Measurements from ENCODE around the gene RALB. TPM values are rescaled to one million over a fixed set of nuclear protein-coding genes. Genes with fewer than 3 reads are reported as not detected.

Gene RALB
- total and polyA plus RNA-seq, 7 donors = 25.6 to 72.3 (median 38.1) TPM

DNA sequence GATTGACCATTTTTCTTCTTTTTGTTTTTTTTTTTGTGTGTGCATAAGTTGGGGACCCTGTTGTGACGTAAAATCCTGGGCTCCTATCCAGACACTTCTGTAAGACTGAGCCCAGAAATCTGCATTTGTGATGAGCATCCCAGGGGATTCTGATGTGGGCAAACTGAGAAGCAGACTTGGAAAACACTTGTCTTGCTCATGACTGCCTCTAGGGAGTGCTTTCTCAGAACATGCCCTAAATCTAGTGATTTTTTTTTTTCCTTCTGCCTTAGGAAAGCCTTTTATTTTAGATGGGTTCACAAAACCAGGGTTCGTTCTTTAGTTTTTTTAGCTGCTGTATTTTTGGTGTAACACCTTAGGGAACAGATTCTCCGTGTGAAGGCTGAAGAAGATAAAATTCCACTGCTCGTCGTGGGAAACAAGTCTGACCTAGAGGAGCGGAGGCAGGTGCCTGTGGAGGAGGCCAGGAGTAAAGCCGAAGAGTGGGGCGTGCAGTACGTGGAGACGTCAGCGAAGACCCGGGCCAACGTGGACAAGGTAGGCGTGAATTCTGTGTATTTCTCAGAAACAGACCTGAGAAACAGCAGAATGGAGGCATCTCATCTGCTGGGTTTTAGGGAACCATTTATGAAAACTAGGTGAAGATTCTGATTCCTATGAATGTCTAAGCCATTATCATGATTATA is 36.7 kb downstream of the RALB start:
- ATAC-seq = no peak
- Histone ChIP-seq H3K9me3 (no peaks in the 10 kb centered on the region), H3K4me1 (no peaks in the 10 kb centered on the region), H3K27me3 (ENCODE audit: insufficient read depth in 3 of 3, low read length in 2 of 3) (peaks cover 0 to 1% (median 0%) of the 10 kb centered on the region in 3 donors), H3K4me3 (no peak overlapping the region), H3K36me3 (ENCODE audit: insufficient read depth in 1 of 2, low read depth in 1 of 2) (peaks cover 0 to 47% of the 10 kb centered on the region in 2 donors), H3K27ac (no peak overlapping the region)
- 91 to 93% (median 91%) methylated on average over 14 of the region's 14 CpGs for whole genome bisulfite sequencing, 3 donors
- DNase-seq = no peak
- TF ChIP-seq, protein P1, sequence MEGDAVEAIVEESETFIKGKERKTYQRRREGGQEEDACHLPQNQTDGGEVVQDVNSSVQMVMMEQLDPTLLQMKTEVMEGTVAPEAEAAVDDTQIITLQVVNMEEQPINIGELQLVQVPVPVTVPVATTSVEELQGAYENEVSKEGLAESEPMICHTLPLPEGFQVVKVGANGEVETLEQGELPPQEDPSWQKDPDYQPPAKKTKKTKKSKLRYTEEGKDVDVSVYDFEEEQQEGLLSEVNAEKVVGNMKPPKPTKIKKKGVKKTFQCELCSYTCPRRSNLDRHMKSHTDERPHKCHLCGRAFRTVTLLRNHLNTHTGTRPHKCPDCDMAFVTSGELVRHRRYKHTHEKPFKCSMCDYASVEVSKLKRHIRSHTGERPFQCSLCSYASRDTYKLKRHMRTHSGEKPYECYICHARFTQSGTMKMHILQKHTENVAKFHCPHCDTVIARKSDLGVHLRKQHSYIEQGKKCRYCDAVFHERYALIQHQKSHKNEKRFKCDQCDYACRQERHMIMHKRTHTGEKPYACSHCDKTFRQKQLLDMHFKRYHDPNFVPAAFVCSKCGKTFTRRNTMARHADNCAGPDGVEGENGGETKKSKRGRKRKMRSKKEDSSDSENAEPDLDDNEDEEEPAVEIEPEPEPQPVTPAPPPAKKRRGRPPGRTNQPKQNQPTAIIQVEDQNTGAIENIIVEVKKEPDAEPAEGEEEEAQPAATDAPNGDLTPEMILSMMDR (IDR thresholded peaks at IDR 0.05) = no peak
- intact Hi-C loops (cut with DNase I) = no loop called here

DNA sequence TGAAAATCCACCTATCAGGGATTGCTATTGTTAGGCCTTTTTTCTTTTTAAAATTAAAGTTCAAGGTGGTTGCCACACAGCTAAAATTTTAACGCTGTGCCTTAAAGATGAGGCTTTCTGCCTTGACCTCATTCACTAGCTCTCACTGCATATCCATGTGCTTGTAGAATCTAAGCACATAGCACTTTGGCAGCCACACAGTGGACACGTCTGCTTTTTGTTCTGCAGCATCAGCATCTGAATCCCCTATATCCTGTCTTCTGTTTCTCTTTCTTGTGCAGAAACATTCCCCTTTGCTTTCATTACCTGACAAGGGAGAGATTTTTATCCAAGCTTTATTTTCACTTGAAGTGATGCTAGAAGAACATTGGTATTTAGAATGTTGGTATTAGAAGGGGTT is 38.1 kb downstream of the RALB start:
- no peak overlapping the region for H3K4me3 ChIP-seq
- peaks cover 0 to 1% (median 0%) of the 10 kb centered on the region in 3 donors for H3K27me3 ChIP-seq (ENCODE audit: insufficient read depth in 3 of 3, low read length in 2 of 3)
- 61 to 76% (median 72%) methylated on average over 2 of the region's 2 CpGs for WGBS, 3 donors
- H3K9me3 ChIP-seq = no peaks in the 10 kb centered on the region
- ATAC-seq = no peak
- no peak for DNase-seq
- H3K4me1 ChIP-seq = no peaks in the 10 kb centered on the region
- peaks cover 0 to 57% of the 10 kb centered on the region in 2 donors for H3K36me3 ChIP-seq (ENCODE audit: insufficient read depth in 1 of 2, low read depth in 1 of 2)
- TF ChIP-seq, protein P1 (IDR thresholded peaks at IDR 0.05) = no peak
- intact Hi-C loops (cut with DNase I) = no loop called here
- no peak overlapping the region for H3K27ac ChIP-seq

DNA sequence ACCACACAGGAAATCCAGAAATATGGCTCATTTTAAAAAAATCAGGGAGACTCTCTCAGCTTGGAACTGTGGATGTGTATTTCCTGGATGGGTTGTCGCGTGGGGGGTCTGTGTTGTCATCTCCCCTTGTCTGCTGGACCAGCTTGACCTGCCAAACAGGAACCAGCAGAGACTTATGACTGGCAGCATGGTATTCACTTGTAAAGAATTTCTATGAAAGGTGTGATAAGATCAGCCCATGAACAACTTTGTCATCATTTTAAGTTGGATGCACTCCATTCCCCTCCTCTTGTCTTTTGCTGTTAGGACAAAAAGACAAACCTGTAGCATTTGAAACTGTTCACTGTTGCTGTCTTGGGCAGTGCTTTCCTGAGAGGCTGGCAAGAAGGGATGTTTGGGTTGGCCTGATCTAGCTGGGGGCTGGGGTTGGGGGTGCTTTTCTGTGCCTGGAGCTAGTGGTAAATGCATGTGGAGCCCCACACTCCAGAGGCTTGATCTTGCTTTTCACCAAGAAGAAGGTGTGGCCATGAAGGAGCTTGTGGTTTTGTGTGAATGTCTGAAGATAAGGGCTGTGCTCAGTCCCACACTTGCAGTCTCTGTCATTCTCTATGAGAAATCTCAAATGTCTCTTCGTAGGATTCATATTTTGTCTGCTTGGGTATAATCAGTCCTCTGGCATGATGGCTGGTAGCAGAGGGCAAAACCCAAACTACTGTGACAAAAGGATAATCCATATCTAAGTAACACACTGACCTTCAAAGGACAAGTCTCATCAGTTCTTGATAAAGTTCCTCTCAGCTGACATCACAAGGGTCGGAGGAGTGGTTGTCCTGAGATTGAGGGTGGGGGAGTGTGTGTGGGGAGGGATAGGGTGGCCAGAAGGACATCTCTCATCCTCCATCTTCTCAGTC is 39.0 kb downstream of the RALB start:
- no peak for DNase-seq
- H3K4me3 ChIP-seq = no peak overlapping the region
- H3K27ac ChIP-seq = no peak overlapping the region
- ATAC-seq = no peak
- no peaks in the 10 kb centered on the region for H3K4me1 ChIP-seq
- peaks cover 0 to 1% (median 0%) of the 10 kb centered on the region in 3 donors for H3K27me3 ChIP-seq (ENCODE audit: insufficient read depth in 3 of 3, low read length in 2 of 3)
- no peaks in the 10 kb centered on the region for H3K9me3 ChIP-seq
- H3K36me3 ChIP-seq (ENCODE audit: insufficient read depth in 1 of 2, low read depth in 1 of 2) = peaks cover 0 to 61% of the 10 kb centered on the region in 2 donors
- 70 to 85% (median 80%) methylated on average over 4 of the region's 4 CpGs for WGBS, 3 donors
- intact Hi-C loops (cut with DNase I) = no loop called here
- TF ChIP-seq, protein P1 (IDR thresholded peaks at IDR 0.05) = no peak

DNA sequence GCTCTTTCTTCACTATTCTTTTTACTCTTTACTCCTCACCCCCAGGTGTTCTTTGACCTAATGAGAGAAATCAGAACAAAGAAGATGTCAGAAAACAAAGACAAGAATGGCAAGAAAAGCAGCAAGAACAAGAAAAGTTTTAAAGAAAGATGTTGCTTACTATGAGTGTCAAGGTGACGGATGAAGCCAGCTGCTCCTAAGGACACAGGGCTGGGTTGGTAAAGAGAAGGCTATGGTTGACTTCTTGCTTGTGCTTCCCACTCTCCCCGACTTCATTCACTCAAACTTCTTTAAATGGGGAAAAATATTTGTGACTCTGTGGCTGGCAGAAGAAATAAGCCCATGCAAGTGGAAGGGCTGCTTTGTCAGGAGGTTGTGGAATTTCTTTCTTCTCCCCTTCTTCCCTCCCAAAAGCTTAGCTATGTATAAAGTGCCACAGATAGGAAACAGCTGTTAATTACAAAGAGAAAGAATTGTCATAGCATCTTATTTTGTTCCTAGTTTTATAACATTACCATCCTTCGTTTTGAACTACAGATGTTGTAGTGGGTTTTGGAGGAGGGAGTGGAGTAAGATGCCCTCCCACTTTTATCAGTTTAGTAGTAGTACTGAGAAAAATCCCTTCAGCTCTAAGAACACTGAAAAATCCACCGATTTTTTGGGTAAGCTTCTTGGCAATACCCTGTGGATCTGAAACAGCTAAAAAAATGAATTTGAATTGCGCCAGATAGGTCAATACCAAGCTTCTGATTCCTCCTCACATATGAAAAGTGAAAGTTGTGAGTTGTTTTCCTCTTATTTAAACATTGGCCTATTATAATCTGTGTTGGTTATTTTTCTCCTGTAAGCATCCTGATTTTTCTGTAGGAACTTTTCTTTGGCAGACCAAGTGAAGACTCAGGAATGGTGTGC is 40.7 kb downstream of the RALB start:
- DNase-seq (no peak), ATAC-seq (no peak)
- no peaks in the 10 kb centered on the region for H3K4me1 ChIP-seq
- TF ChIP-seq, protein P1 (IDR thresholded peaks at IDR 0.05) = no peak
- no peak overlapping the region for H3K27ac ChIP-seq
- WGBS, 3 donors = 59 to 67% (median 65%) methylated on average over 5 of the region's 5 CpGs
- H3K9me3 ChIP-seq = no peaks in the 10 kb centered on the region
- H3K4me3 ChIP-seq = no peak overlapping the region
- no peaks in the 10 kb centered on the region for H3K27me3 ChIP-seq (ENCODE audit: insufficient read depth in 3 of 3, low read length in 2 of 3)
- peaks cover 0 to 71% of the 10 kb centered on the region in 2 donors for H3K36me3 ChIP-seq (ENCODE audit: insufficient read depth in 1 of 2, low read depth in 1 of 2)
- intact Hi-C loops (cut with DNase I) = no loop called here
